Right lobe of liver (tissue), 4 donors: ENCODE data around the gene CSNK2B.

Experiments
- POLR2A ChIP-seq: fragments of 450-650 bp; IDR thresholded peaks from one replicate; pipeline ENCODE4 v1.6.1; 2017; ENCODE audit warnings: antibody characterized with exemption, mild to moderate bottlenecking
- TF ChIP-seq, protein P1 (sequence below), 4 donors: fragments of 200-600 bp in 3 of 4; fragments of 450-650 bp in 1 of 4; IDR thresholded peaks; one replicate each; pipeline versions ENCODE4 v1.5.1 to v1.8.0; 2016 to 2022; ENCODE audit warnings: antibody characterized with exemption in 4 of 4, mild to moderate bottlenecking in 2 of 4
- donor health status: DM: no; HTN: no; CAD: no.
- donor health status: DM: no; HTN: no; CAD: no.
- donor health status: DM: no; HTN: yes; CAD: no.

GRCh38 chr6:31663126-31663960 lies 2.5 kb upstream of the CSNK2B start:
- TF ChIP-seq, protein P1, sequence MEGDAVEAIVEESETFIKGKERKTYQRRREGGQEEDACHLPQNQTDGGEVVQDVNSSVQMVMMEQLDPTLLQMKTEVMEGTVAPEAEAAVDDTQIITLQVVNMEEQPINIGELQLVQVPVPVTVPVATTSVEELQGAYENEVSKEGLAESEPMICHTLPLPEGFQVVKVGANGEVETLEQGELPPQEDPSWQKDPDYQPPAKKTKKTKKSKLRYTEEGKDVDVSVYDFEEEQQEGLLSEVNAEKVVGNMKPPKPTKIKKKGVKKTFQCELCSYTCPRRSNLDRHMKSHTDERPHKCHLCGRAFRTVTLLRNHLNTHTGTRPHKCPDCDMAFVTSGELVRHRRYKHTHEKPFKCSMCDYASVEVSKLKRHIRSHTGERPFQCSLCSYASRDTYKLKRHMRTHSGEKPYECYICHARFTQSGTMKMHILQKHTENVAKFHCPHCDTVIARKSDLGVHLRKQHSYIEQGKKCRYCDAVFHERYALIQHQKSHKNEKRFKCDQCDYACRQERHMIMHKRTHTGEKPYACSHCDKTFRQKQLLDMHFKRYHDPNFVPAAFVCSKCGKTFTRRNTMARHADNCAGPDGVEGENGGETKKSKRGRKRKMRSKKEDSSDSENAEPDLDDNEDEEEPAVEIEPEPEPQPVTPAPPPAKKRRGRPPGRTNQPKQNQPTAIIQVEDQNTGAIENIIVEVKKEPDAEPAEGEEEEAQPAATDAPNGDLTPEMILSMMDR (IDR thresholded peaks at IDR 0.05) = no peak
- no peak for TF ChIP-seq POLR2A
